ENCODE results near the gene USP34.
"Not testable (repeated sequence)": the region's sequence is repeated elsewhere in the genome, so short reads cannot be mapped to it uniquely, and the experiment has no call there.

The USP34 gene, protein sequence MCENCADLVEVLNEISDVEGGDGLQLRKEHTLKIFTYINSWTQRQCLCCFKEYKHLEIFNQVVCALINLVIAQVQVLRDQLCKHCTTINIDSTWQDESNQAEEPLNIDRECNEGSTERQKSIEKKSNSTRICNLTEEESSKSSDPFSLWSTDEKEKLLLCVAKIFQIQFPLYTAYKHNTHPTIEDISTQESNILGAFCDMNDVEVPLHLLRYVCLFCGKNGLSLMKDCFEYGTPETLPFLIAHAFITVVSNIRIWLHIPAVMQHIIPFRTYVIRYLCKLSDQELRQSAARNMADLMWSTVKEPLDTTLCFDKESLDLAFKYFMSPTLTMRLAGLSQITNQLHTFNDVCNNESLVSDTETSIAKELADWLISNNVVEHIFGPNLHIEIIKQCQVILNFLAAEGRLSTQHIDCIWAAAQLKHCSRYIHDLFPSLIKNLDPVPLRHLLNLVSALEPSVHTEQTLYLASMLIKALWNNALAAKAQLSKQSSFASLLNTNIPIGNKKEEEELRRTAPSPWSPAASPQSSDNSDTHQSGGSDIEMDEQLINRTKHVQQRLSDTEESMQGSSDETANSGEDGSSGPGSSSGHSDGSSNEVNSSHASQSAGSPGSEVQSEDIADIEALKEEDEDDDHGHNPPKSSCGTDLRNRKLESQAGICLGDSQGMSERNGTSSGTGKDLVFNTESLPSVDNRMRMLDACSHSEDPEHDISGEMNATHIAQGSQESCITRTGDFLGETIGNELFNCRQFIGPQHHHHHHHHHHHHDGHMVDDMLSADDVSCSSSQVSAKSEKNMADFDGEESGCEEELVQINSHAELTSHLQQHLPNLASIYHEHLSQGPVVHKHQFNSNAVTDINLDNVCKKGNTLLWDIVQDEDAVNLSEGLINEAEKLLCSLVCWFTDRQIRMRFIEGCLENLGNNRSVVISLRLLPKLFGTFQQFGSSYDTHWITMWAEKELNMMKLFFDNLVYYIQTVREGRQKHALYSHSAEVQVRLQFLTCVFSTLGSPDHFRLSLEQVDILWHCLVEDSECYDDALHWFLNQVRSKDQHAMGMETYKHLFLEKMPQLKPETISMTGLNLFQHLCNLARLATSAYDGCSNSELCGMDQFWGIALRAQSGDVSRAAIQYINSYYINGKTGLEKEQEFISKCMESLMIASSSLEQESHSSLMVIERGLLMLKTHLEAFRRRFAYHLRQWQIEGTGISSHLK (N-terminal part only)

DNA sequence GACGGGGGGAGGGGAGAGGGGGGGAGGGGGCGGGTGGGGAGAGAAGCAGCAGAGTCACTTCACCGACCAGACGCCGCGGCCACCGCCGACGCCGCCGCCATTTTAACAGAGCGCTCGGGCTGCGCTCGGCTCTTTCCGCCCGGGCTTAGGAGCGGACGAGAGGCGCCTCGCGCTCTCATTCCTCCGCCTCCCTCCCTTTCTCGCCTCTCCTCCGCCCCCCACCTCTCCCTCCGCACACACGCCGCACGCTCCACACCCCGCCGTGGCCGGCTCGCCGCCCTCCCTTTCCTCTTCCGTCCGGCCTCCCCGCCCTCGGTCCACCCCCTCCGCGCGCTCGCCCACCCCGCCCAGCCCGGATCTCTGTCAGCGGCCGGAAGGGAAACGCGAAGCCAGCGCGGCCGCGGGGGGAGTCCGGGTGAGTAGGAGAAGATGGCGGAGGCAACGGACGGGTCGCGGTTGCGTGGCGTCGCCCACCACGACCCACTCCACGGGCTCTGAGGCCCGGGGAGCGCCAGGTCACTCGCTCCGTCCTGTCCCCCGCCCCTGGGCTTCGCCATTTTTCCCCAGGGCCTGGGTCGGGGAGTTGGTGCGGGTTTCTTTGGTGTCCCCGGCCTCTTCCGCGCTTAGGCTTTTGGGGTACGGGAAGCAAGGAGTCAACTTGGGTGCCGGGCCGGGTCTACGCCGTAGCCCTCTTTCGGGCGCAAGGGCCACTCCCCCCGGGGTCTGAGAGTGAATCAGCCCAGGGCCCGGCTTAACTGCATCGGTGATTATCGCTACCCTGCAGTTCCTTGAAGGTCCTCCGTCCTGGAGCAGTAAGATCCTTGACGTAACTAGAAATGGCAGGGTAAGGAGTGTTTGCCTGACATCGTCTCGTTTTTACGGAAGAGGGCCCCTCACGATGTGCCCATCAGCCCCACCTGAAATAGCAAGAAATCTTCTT, at the start of gene USP34:
USP34 (minus strand) TSS at position 123 of the 940 bp plus-strand sequence. CDS start 395 bp downstream, outside the sequence.
- peak; percentile 94 for DNase-seq (ENCODE audit: low spot score)

DNA sequence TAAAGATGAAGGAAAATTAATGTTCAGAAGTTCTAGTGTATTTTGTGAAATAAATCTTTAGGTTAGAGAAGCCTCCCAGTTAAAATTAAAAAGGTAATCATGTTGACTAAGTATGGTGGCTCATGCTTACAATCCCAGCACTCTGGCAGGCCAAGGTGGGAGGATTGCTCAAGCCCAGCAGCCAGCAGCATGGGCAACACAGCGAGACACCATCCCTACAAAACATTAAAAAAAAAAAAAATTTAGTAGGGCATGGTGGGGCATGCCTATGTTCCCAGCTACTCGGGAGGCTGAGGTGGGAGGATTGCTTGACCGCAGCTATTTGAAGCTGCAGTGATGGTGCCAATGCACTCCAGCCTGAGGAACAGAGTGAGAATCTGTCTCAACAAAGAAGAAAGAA, 49.4 kb upstream of the USP34 start:
- no peak for DNase-seq (ENCODE audit: low spot score)

DNA sequence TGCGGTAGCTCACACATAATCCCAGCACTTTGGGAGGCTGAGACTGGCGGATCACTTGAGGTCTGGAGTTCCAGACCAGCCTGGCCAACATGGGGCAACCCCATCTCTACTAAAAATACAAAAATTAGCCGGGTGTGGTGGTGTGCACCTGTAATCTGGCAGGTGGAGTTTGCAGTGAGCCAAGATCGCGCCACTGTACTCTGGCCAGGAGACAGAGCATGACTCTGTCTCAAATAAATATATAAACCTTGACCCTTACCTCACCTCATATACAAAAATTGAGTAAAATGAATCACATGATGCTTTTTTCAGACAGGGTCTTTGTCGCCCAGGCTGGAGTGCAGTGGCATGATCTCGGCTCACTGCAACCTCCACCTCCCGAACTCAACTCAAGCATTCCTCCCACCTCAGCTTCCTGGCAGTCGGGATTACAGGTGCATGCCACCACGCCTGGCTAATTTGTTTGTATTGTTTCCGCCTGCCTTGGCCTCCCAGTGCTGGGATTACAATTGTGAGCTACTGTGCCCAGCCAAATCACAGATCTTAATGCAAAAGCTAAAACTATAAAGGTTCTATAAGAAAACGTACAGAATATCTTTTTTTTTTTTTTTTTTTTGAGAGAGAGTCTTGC, 42.0 kb upstream of the USP34 start:
- no peak for DNase-seq (ENCODE audit: low spot score)

DNA sequence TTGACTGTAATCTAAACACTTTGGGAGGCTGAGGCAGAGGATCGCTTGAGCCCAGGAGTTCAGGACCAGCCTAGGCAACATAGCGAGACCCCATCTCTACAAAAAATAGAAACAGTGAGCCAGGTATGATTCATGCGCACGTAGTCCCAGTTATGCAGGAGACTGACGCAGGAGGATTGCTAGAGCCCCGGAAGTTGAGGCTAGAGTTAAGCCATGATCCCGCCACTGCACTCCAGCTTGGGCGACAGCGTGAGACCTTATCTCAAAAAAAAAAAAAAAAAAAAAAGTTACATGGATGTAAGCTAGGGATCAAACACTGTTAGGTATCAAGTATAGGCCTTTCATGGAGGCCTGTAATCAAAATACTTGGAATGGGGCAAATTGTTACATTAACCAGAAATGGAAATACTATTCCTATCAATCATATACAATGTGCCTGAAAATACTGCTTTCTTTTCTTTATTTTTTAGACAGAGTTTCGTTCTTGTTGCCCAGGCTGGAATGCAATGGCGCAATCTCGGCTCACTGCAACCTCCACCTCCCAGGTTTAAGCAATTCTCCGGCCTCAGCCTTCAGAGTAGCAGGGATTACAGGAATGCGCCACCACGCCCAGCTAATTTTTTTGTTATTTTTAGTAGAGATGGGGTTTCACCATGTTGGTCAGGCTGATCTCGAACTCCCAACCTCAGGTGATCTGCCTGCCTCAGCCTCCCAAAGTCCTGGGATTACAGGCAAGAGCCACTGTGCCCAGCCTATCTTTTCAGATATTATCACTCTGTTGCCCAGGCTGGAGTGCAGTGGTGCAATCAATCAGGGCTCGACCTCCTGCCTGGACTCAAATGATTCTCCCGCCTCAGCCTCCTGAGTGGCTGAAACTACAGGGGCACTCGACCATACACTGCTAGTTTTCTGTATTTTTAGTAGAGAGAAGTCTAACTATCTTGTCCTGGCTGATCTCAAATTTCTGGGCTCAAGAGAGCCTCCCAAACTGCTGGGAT, 40.1 kb upstream of the USP34 start:
- no peak for DNase-seq (ENCODE audit: low spot score)

DNA sequence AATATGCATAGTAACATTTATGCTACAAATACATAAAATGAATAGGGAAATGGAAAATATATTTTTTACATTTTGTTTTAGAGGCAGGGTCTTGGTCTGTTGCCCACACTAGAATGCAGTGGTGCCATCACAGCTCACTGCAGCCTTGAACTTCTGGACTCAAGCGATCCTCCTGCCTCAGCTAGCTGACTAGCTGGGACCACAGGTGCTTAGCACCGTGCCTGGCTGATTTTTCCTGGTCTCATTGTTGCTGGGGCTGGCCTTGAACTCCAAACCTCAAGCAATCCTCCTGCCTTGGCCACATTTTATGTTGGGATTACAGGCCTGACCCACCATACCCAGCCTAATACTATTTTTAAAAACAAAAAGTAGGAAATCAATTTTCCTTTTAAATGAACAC, 34.1 kb upstream of the USP34 start:
- DNase-seq (ENCODE audit: low spot score), result no peak

DNA sequence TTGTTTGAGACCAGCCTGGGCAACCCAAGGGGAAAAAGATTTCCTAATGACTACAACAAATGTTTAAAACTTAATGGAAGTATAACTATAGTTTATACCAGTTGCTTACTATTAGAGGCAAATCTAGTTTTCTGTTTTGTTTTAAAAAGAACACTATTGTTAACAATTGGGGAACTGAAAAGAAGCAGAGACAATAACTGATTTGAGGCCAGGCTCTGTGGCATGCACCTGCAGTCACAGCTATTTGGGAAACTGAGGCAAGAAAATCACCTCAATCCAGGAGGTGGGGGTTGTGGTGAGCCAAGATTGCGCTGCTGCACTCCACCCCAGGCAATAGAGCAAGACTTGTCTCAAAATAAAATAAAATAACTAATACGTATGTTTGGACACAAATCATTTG, 28.2 kb upstream of the USP34 start:
- DNase-seq (ENCODE audit: low spot score), result no peak

DNA sequence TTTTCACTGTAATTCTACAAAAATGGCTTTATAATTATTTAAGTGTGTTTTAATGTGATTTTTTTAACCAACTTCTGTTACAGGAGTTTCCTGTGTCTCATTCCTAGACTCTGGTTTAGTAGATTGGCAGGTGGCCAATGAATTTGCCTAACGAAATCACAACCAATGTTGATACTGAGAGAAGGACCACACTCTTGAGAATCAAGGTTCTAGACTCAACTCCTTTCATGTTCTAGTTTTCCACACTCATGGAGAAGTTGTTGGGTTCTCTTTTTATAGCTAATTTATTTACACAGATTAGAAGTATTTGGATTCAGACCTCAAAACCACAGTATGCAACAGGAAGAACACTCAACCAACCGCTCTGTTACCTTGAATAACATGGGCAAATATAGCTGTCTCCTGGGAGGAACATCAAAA, 22.6 kb upstream of the USP34 start:
- peak; percentile 46 for DNase-seq (ENCODE audit: low spot score)

DNA sequence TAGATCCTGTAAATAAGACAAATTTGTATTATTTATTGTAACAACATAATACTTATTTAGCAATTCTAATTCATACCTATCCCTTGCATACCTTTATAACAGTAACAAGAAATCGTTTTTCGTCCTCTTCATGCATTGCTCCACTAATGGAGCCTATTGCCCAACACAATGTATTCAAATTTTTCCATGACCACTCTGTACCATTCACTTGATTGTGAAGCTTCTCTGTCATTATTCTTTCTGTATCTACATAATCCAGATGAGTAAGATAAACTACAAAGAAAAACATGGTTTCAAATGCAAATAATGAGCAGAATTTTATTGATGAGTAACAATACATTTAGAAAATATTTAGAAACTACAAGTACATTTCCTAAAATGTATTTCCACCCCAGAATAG, 21.6 kb upstream of the USP34 start:
- no peak for DNase-seq (ENCODE audit: low spot score)

DNA sequence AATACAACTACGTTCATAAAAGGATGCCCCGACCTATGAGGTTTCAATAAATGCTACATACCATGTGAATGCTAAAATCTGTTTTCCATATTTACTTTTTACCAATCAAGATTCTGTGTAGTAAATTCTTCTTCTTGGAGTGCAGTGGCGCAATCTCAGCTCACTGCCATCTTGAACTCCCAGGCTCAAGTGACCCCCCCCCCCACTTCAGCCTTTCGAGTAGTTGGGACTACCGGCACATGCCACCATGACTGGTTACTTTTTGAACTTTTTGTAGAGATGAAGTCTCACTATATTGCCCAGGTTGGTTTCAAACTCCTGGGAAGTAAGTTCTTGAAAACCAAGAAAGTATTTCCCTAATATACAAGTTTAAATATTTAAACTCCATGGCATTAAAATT, 14.4 kb upstream of the USP34 start:
- no peak for DNase-seq (ENCODE audit: low spot score)

DNA sequence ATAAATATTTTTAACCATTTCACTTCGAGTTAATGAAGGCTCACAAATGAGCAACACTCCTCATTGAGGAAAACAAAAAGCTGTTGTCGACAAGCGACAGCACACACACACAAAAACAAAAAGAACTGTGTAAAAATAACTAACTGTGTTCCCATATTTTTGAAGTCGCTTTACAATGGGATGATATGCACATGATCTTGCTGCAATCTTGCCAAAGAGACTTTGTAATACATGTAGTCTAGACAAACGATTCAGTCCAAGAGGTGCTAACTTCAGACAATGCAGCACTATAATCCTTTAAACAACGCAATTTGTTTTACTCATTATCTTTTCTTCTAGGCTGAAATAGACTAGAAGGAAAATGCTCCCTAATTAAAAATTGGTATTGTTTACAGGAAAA, 7.2 kb upstream of the USP34 start:
- no peak for DNase-seq (ENCODE audit: low spot score)

DNA sequence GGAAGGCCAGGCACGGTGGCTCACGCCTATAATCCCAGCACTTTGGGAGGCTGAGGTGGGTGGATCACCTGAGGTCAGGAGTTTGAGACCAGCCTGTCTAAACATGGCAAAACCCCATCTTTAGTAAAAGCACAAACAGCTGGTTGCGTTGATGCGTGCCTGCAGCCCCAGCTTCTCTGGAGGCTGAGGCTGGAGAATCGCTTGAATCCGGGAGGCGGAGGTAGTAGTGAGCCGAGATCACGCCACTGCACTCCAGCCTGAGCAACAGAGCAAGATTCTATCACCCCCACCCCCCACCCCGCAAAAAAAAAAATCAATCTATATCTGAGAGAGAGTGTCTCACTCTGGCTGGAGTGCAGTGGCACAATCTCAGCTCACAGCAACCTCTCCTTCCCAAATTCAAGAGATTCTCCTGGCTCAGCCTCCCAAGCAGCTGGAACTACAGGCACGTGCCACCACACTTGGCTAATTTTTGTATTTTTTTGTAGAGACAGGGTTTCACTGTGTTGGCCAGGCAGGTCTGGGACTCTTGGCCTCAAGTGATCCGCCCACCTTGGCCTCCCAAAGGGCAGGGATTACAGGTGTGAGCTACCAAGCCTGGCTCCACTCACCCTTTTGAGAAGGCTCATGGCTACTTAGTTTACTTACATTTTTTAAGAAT, 6.2 kb upstream of the USP34 start:
- DNase-seq (ENCODE audit: low spot score), result not testable (repeated sequence)

DNA sequence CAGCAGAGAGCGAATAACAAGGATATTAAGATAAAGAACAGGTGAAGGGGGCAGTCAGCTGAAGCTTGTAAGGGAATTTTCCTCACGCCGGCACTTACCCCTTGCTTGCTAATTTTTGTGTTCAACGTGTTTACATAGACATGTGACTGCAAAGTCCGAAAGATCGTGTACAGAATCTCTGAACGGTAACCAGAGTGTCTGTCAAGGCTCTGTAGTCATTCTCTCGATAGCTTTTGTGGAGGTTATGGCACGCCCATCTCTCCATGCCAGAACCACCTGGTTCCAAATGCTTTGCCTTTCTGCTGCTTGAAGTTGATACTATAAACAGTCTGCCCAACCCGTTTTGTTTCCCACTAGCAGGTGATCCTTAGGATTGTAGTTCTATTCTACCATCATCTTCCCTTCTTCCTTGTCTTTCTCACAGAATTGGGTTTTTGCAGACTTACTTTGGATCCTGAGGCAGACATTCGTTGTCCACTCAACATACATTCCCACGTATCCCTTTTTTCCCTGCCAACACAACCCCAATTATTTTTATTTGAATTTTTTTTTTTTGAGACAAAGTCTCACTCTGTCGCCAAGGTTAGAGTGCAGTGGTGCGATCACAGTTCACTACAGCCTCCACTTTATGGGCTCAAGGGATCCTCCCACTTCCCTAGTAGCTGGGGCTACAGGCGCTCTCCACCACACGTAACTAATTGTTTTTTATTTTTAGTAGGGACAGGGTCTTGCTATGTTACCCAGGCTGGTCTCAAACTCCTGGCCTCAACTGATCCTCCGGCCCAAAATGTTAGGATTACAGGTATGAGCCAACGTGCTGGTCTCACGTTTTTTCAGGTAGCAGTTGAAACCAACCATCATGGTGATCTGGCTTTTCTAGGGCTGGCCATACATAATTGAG, 1.3 kb upstream of the USP34 start:
- DNase-seq (ENCODE audit: low spot score), result peak; percentile 23

DNA sequence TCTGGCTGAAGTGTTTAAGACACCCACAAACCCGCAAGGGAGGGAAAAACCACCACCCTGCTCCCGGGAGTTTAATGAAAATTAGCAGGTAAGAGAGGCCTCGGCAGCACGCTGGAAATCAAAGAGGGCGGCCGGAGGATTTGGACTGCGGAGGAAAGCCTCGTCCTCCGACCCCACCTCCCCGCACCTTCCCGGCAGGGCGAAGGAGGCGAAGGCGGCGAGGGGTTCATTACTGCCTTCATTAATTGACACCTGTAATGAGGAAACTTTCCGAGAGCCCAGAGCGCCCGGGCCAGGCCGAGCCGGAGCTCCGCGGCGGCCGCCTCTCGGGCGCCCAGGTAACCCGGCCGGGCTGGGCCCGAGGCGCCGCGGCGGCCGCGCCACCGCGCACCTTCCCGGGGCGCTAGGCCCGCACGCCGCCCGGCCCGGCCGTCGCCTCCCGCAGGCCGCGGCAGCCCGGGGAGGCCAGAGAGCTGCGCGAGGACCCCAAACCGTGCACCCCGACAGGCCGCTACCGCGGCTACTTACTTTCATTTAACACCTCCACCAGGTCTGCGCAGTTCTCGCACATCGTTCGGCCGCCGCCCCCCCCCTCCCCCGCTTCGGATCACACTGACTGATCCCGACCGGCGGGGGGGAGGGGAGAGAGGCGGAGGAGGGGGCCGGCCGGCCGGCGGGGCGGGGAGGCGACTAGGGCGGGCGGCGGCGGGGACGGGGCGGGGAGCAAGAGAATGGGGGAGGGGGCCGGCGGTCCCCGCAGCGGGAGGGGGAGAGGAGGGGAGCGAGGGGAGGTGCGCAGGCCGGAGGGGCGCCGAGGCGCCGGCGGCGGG, 550 bp downstream of the USP34 start:
- DNase-seq (ENCODE audit: low spot score), result peak; percentile 82

DNA sequence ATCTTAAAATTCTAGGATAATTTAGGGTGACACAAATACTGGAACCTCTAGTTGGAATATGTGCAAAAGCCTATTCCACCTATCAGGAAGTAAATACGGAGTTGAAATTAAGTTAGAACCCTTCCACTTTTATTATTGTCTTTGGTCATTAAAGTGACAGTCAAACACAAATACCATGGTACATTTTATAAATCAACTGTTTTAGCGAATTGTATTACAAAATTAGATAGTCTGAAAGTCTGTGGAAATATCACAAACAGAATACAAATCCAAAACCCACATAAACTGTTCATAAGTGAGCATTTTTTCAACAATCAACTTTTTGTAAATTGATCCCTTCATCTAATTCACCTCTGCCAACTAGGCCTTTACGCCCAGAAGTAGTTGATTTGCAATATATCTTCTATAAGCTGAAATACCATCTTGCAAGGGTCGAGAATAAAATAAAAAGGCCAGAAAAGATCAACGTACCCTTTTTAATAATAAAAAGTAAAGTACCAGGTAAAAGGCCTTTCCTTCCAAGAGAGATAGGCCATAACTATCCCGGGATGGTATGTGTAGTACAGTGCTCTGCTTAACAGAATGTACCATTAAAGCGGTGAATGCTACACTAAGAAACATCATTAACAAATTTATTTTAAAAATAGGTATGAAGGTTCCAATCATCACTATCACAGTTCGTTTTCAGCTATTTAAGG, 1.3 kb downstream of the USP34 start:
- no peak for DNase-seq (ENCODE audit: low spot score)

DNA sequence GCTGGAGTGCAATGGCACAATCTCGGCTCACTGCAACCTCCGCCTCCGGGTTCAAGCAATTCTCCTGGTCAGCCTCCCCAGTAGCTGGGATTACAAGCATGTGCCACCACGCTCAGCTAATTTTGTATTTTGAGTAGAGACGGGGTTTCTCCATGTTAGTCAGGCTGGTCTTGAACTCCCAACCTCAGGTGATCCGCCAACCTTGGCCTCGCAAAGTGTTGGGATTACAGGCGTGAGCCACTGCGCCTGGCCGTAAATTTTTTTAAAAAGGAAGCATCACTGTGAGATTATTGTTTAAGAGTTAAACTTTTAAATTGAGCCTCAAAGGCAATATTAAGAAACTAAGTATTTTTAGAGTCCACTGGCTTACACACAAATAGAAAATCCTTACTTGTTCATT, 2.7 kb downstream of the USP34 start:
- not testable (repeated sequence) for DNase-seq (ENCODE audit: low spot score)

DNA sequence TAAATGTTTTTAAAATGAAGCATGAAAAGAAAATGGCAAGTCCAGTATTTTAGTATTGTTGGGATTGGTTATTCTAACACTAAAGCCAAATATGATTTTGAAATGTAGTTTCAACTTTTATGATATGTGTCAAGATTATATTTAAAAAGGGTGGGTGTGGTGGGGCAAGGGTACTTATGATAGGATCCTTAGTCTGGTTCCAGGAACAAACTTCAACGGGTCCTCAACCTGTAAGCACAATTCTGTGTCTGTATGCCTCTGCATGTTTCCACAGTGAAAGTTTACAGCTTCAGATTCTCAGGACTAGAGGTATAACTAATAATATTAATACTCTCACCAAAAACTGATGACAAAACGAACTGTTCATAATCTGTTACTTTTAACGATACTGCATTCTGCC, 5.8 kb downstream of the USP34 start:
- DNase-seq (ENCODE audit: low spot score), result no peak

Data from activated CD4-positive, alpha-beta T cell treated with anti-CD3 and anti-CD28 coated beads, Interleukin-2, Interleukin-4, amounts not matched to agents 100 ng/mL and 50 ng/mL, durations not matched to agents 16 hours and 8 hours (primary cell).